Measurements from ENCODE around the gene ACBD5.

ACBD5 gene

DNA sequence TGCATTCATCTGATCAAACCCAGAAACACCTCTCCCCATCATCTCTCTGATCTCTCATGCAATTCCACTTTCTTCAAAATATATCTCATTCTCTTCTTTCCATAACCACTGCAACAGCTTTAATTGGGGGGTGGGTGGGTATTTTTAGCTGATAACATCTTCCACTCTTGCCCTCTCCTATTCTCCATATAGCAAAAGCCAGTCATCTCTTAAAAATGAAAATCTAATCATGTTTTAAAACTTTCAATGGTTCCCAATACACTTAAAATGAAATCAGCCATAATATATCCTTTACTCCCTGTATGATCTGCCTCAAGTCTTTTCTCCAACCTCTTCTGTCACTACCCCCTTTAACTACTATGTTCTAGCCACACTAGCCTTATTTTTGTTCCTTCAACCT lies 87.9 kb downstream of the ACBD5 start:
- DNase-seq (ENCODE audit: low read depth), result no peak

DNA sequence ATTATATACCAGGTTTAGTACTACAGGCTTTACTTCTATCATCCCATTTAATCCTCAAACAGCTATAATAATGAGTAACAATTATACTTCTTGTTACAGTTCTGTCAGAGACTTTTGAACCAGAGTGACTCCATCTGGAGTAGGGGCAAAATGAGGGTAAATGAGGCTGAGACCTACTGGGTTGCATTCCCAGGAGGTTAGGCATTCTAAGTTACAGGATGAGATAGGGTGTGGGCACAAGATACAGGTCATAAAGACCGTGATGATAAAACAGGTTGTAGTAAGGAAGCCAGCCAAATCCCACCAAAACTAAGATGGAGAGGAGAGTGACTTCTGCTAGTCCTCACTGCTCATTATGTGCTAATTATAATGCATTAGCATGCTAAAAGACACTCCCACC lies 90.3 kb downstream of the ACBD5 start:
- DNase-seq (ENCODE audit: low read depth), result no peak

DNA sequence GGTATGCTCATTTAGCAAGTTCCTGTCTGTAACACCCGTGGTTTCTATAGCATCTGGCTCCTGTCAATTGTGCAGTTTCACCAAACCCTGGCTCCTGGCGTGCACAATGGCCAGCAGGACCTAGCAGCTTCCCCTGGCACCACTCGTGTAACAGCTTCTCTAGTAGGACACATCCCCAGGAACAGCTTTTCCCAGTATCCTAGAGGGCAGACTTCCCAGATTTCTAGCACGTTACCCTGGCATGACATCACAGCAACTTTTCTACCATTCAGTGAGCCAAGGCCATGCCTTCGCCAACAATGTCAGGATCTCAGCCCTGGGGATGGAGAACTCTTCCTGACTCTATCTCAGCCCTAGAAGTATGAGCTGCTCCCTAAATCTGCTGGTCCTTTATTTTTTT lies 92.9 kb downstream of the ACBD5 start:
- DNase-seq (ENCODE audit: low read depth), result no peak

DNA sequence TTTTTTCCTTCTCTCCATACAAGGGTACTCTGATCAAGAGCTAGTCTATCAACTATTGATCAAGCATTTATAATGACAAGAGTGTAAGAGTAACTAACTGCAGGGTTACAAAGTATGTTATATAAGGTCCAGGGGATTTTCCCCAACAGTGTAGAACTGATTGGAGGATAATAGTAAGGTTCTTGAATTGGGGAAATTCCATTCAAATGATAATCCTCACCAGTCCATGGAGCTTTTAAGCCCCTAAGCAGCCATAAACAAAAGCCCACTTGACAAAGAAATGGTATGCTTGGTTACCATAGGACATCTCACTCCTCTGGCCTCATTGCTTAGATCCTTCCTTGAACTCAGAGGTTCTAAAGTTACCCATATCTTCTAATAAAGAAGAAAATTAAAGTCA lies 94.7 kb downstream of the ACBD5 start:
- no peak for DNase-seq (ENCODE audit: low read depth)

Data from activated T-helper 1 cell treated with Interleukin-2 at 50 U/mL for 16 hours (primary cell).